GM18519 (cell line): Measurements from ENCODE around the gene ERCC6L2.

Experiments used
- ATAC-seq: cut with Tn5 transposase; IDR thresholded peaks from one replicate; pipeline ENCODE4 v1.9.1; 2021; ENCODE audit warnings: mild to moderate bottlenecking, moderate library complexity; ENCODE audit not compliant: unreplicated experiment, low FRiP score

Gene ERCC6L2

DNA sequence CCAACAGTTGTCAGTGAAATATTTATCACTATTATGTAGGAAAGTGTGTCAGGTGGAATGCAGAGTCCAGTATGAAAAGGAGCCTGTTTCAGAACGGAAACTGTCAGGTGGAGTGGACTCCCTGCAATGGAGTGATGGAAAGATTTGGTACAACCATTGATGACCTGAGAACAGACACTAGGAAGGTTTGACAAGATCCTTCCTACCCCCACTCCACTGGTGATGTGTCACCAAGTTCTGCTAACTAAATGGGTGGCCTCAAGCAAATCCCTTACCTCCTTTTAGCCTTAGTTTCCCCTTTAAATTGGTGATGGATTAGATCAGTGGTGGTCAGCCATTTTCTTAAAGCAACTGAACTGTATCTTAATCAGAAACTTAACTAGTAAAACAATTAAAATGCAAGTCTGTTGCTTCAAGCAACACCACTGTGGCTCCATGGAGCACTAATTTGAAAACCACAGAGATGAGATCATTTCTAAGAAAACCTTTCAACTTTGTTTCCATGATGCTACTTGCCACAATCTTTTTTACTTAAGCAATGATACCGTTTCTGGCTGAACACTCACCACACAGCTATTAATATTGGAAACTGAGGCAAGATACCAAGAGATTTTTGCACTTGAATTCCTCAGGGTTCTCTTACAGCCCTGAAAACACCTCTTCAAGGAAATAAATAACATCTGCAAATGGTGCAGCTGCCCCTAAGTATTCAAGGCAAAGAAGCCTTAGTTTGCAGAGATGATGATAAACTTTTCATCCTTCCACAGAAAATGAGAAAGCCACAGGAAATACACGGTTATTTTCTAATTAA lies 140.6 kb downstream of the ERCC6L2 start:
- ATAC-seq = no peak
